Measurements from ENCODE around the gene LIG1.

DNA sequence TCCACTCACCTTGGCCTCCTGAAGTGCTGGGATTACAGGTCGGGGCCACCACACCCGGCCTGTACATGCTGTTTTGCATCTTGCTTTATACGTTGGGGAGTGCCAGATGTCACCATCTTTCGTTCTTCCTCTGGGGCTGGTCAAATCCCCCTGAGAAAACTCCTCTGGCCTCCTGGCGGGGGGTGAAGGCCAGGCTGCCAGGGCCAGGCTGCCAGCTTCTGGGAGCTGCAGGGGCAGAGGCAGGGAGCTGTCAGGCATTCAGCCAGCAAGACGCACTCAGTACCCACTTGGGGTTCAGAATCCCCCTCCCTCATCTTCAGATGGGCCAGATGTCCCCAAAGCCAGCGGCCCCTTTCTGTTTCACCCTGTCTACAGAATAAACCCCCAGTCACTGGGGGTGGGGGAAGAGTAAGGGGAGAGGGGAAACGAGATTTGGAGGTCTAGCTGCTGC, 16.4 kb upstream of the LIG1 start:
- TF ChIP-seq, protein P1, sequence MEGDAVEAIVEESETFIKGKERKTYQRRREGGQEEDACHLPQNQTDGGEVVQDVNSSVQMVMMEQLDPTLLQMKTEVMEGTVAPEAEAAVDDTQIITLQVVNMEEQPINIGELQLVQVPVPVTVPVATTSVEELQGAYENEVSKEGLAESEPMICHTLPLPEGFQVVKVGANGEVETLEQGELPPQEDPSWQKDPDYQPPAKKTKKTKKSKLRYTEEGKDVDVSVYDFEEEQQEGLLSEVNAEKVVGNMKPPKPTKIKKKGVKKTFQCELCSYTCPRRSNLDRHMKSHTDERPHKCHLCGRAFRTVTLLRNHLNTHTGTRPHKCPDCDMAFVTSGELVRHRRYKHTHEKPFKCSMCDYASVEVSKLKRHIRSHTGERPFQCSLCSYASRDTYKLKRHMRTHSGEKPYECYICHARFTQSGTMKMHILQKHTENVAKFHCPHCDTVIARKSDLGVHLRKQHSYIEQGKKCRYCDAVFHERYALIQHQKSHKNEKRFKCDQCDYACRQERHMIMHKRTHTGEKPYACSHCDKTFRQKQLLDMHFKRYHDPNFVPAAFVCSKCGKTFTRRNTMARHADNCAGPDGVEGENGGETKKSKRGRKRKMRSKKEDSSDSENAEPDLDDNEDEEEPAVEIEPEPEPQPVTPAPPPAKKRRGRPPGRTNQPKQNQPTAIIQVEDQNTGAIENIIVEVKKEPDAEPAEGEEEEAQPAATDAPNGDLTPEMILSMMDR (IDR thresholded peaks at IDR 0.05; ENCODE audit: insufficient read depth, low read length, poor library complexity, severe bottlenecking) = no peak
- no peak for TF ChIP-seq EZH2phosphoT487 (conservative IDR thresholded peaks at IDR 0.05; ENCODE audit: low read length)

All from SU-DHL-6 (cell line).